HG03159 (cell line): Measurements from ENCODE around the gene TCF3.

ENCODE experiments used
- ATAC-seq: cut with Tn5 transposase; IDR thresholded peaks from one replicate; pipeline ENCODE4 v1.9.1; 2021; ENCODE audit warnings: mild to moderate bottlenecking, moderate library complexity; ENCODE audit not compliant: unreplicated experiment

Gene TCF3

DNA sequence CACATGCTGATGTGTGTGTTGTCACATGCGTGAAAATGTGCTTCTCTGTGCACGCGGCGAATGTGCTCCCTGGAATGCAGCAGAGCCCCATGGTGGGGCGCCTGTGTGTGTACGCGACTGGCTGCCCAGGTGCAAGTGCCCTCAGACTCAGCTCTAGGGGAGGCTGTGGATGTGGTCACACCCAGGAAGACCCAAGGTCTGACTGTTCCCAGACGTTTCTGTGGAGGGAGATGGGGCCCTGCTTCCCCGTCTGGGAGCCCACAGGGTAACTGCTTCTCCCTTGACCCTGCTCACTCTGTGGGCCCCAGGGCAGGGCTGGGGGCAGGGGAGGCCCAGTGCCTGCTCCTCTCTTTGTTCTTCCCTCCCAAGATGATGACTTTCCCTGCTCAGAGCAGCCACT lies 39.3 kb downstream of the TCF3 start:
- no peak for ATAC-seq

GRCh38 chr19:1612114-1613086 lies 40.0 kb downstream of the TCF3 start:
- no peak for ATAC-seq

DNA sequence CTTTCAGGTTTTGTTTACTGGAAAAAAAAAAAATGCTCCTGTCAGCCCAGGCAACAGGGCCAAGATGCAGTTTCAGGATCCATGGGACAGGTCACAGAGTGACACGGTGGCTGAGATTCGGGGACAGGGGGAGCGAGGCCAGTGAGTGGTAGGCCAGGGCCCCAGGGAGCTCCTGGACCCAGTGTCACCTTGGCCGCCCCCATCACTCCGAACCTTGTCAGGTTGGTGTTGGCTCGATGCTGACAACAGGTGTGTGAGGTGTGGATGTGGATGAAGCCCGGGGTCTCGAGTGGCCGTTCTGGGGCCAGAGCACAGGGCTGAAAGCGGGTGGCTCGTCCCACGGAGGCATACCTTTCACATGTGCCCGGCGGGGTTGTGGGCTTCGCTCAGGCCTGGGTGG lies 41.1 kb downstream of the TCF3 start:
- ATAC-seq = no peak

DNA sequence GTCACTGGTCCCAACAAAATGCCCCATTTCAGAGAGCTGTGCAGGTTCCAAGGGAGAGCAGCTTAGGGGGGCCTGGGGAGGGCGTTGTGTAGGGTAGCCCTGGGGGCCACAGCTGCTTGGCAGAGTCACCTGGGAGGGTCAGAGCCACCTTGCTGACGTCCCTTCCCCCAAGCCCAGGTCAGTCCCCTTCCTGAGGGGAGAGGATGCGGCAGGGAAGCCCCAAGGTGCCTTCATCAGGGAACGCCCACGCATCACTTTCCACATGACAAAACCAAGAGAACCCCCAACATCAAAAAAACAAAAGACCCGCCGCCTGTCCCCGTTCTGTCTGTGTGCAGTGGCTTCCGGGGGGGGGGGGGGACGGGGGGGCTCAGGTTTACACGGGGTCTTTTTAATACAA lies 41.8 kb downstream of the TCF3 start:
- no peak for ATAC-seq

GRCh38 chr19:1609680-1610474 lies 42.5 kb downstream of the TCF3 start:
- ATAC-seq = no peak

DNA sequence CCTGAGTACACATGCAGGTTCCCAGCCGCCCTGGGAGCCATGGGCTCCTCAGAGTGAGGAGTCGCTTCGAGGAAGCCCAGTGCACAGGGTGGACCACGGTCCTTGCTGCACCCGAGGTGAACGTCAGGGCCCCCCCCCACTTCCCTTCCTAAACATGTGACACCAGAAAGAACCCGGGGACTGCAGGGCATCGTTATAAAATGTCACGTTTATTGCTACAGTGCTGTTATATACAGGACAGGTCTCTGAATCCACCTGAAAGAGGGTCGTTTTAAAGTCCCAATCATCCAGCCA lies 43.4 kb downstream of the TCF3 start:
- ATAC-seq = no peak

GRCh38 chr19:1608359-1609102 lies 43.9 kb downstream of the TCF3 start:
- ATAC-seq = no peak

DNA sequence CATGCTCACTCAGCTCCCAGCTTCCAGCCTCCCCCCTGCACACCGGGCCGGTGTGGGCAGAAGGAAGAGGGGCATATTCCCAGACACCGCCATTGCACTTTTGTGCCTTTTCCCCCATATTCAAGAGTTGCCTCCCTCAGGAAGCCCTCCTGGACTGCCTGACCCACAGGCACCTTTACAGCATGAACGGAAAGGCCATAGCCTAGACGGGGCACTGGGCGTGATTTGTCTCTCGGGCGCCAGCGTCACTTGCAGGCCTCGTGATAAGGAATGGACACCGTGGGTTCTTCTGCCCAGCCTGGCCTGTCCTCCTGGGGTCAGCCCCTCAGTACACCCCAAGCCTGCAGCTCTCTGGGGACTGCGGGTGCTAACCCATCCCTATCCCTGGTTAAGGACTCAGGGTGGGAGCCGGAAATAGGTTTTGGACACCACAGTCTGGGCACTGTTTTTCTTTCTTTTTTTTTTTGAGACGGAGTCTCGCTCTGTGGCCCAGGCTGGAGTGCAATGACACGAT lies 46.2 kb downstream of the TCF3 start:
- ATAC-seq = no peak

DNA sequence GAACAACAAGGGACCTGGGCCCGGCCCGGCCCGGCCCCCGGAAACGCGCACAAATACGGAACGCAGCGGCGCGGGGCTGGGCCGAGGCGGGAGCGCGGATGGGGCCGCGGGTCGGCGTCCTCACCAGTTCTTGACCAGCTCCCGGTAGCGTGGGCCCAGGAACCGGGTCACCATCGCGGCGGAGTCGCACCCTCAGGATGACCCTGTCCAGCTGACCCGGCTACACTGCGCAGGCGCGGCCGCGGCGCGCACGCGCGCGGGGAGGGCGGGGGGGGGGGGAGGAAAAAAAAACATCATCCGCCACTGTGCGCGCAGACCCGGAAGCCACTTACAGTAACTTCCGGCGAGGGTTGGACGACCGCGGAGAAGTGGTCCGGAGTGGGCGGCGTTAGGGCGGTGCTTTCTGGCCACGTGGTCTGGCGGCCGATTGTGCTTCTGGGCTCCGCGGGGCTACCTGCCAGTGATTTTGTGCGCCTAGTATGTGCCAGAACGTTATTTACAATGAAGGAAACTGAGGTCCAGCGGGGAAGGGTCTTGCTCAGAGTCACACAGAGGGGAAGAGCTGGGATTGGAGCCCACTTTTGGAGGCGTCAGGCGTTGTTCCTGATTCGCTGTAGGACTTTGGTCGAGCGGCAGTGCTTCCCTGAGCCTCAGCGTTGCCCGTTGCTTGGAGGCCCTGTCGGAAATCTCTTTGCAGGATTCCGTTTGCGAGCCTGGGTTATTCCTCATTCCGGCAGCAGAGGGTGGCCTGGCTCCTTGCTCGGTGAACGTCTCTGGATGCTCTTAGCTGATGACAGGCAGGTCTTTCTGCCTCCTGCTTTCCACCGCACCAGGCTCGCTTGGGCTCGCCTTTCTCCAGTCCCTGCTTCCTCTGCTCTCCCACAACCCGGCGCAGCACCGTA lies 46.9 kb downstream of the TCF3 start, which contains the start of gene UQCR11:
UQCR11 (minus strand) TSS at position 227 of the 902 bp plus-strand sequence; CDS start at position 174, 53 bp downstream.
- peak; percentile 81 for ATAC-seq

DNA sequence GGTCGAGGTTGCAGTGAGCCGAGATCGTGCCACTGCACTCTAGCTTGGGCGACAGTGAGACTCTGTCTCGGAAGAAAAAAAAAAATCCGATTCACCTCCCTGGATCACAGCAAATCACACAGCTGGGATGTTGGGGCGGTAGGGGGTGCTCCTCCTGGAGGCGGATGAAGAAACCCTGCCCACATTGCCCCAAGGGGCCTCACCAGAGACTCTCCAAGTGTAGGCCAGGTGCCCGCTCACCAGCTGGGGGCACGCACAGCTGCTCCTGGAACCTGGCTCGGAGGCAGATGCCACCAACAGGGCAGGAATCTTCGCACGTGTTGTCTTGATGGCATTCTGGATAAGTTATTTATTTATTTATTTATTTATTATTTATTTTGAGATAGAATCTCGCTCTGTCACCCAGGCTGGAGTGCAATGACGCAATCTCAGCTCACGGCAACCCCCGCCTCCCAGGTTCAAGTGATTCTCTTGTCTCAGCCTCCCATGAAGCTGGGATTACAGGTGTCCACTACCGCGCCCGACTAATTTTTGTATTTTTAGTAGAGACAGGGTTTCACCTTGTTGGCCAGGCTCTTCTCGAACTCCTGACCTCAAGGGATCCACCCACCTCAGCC lies 50.2 kb downstream of the TCF3 start:
- ATAC-seq = no peak

GRCh38 chr19:1601613-1602064 lies 50.8 kb downstream of the TCF3 start:
- ATAC-seq = no peak

- no peak for ATAC-seq
Observed at GRCh38 chr19:1599460-1599846, 53.0 kb downstream of the TCF3 start.

DNA sequence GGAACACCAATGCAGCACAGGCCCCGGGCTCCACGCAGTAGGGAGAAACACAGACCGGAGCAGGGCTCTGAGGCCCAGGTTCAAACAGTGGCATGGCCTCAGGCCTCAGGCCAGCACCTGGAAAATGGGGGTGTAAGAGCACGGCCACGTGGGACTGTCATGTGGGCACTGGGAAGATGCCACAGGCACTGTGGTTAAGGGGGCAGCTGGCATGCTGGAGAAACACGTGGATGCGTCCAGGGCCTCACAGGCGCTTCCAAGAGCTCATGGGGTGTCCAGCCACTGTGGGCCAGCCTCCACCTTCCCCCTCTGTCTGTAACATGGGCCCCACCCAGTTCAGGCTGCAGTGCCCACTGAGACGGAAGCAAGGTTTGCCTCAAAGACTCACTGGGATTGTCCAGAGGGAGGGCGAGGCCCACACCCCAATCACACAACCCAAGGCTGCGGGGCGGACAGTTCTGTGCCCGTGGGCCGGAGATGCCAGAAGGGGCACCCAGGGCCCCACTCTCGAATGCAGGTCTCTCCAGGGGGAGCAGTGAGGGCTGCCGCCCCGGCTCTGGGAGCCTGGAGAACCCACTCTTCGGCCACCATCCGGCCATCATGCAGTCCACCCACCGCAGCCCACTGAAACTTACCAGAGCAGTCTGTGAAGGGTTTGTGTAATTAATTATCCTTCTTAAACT lies 53.5 kb downstream of the TCF3 start:
- no peak for ATAC-seq

- ATAC-seq = no peak
Observed at GRCh38 chr19:1593501-1593772, 59.0 kb downstream of the TCF3 start.

DNA sequence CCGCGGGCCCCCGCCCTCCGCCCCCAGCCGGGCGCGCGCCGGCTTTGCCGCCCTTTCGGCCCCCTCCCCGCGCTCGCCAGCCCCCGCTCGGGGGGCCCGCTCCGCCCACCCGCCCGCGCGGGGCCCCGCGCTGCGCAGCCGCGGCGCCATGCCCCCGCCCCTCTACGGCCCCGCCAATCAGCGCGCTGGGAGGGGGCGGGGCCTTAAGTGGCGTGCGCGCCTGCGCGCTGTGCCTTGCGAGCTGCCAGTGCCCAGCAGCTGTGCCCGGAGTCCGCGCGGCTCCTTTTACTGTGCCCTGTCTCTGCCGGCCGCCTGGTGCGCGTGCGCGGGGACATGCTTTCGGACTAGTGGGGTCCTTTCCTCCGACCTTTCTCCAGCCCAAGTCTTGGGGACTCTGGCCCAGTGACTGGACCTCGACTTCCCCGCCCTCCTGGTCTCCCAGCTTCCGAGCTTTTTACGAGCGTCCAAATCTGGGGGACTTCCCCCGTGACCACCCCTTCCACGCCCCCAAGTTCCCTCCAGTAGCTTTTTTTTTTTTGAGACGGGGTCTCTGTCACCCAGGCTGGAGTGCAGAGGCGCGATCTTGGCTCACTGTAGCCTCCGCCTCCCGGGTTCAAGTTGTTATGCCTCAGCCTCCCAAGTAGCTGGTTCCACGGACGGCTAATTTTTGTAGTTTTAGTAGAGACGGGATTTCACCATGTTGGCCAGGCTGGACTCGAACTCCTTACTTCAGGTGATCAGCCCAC lies 59.5 kb downstream of the TCF3 start, which contains the start of gene MBD3:
MBD3 (minus strand) TSS at position 111 of the 746 bp plus-strand sequence. CDS start 234 bp downstream, outside the sequence.
- peak; percentile 68 for ATAC-seq

GRCh38 chr19:1592024-1592754 lies 60.2 kb downstream of the TCF3 start:
- ATAC-seq = peak; percentile 69

- no peak for ATAC-seq
Observed at GRCh38 chr19:1591421-1592023, 60.9 kb downstream of the TCF3 start.
